Sciatic nerve (tissue), 2 donors: Measurements from ENCODE around the gene CEP57L1. TPM values are rescaled to one million over a fixed set of nuclear protein-coding genes. Genes with fewer than 3 reads are reported as not detected.
A peak's percentile ranks its signal among the peaks of the same experiment; 100 is the strongest.
"Not testable (repeated sequence)": the region's sequence is repeated elsewhere in the genome, so short reads cannot be mapped to it uniquely, and the experiment has no call there.

Experiments
- ATAC-seq: fragments of 200-7000 bp; cut with Tn5 transposase; one replicate; pipeline ENCODE4 v1.9.1; 2020; ENCODE audit warnings: mild to moderate bottlenecking, moderate library complexity
- DNase-seq: peaks from one replicate; pipeline ENCODE4 v3.0.0-alpha.2; 2020; ENCODE audit warnings: low spot score
- intact Hi-C: fragments of 100-400 bp; cut with DNase I; formaldehyde crosslinking; loops from one replicate; pipeline ENCODE4 v1.14.2; 2022
- total RNA-seq: library from RNA; stranded (reverse); fragmentation: NEBNext Ultra II Directional; extraction: Animal tissue kit (Norgen Biotek cat#: 25700); gene quantifications from one replicate; pipeline ENCODE4 v1.2.1, GENCODE V29; 2021
- donor health status: DM: no; HTN: no; CAD: no.
- donor health status: DM: no; HTN: no; CAD: no.

Gene CEP57L1
- total RNA-seq, 1 donor from 2014 or later: 20.8 TPM

DNA sequence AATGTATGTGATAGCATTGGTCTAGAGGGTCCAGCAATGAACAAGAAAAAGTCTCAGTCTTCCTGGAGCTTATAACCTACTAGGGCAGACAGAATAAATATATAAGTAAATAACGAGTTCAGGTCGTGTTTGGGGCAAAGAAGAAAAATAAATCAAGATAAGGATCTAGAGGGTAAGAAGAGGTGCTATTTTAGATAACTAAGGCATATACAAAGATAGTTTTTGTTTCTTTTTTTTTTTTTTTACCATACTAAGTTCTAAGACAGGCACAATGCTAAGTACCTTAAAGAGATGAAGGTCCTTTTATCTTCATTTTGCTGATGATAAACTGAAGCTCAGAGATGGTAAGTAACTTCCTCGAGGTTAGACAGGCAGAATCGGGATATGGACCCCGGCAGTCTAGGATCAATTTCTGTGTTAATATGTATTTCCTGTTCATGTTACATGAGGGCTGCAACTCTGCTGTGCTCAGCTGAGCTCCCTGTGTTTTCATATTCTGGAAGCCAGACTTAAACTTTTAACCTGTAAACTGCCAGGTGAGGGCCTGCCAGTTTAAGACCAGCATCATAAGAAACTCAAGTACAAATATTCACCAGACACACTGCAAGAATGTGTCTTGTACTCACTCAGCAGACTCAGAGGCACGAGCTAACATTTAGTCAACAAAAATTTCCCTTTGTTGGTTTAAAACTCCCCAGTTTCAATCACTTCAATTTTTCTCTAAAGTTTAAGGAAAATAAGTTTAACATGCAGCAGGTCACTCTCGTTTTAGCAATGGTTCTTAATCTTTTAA, 24.0 kb upstream of the CEP57L1 start:
- intact Hi-C loops: loop anchor here (10.0 kb wide), 1 partner anchor 527 kb away; no protein-coding TSS in a partner anchor
- no peak for DNase-seq

DNA sequence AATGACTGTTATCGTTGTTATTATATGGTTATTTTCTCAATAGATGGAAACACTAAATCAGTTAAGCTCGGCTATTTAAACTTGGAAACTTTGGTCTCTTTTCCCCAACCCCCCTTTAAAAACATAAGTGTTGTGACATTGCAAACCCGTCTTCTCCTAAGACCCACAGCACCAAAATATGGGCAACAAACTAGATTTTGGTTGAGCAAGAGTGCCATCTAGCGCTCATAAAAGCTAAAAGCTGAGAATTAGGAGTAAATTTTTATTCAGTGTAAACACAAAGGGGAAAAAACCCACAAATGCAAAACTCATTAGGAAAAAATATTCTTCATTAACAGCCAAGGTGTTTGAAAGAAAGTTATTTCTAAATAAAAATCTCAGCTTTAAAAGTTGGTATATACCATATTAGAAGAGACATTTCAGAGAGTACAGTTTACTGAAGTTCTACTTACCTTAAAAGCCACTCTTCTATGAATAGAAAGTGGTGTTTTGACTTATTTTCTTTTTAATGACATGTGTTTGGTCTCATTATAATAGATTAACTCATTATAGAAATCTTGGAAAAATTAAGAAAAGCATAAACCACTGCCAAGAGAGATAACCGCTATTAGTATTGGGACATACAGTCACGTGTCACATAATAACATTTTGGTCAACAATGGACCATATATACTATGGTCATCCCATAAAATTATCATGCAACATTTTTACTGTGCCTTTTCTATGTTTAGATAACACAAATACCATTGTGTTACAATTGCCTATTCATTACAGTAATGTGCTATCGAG, 21.8 kb upstream of the CEP57L1 start:
- ATAC-seq (peak; percentile 74), DNase-seq (no peak)
- intact Hi-C loops: loop anchor here (10.0 kb wide), 1 partner anchor 529 kb away; no protein-coding TSS in a partner anchor

More for the DNA sequence above, 24.0 kb upstream of the CEP57L1 start:
- no peak for ATAC-seq

DNA sequence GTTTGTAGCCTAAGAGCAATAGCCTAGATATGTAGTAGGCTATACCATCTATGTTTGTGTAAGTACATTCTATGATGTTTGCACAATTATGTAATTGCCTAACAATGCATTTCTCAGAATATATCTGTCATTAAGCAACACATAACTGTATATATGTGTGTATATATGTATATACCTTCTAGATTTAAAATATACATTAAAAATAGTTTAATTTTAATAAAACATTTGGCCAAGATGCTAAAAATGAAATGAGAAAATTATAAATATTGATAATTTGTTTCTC, 21.2 kb upstream of the CEP57L1 start:
- intact Hi-C loops: loop anchor here (10.0 kb wide), 1 partner anchor 529 kb away; no protein-coding TSS in a partner anchor
- no peak for ATAC-seq
- DNase-seq: no peak

DNA sequence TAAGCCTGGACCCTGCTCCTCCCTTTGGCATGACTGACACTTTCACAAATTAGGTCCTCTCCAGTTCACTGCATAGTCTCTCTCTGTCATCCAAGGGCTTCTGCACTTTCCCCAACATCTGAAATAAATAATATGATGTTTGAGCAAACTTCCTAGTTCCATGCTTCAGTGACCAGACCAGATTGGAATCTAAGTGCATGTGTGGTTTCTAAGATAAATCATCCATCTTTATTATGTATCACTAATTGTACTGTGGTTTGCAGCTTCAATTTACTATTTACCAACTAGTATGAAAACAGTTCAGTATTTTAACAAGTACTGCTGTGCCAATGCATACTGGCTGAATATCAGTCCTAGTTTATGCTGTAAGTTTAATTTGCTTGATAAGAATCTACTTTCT, 19.4 kb upstream of the CEP57L1 start:
- ATAC-seq (no peak), DNase-seq (no peak)
- intact Hi-C loops: loop anchor here (10.0 kb wide), 1 partner anchor 531 kb away; no protein-coding TSS in a partner anchor

DNA sequence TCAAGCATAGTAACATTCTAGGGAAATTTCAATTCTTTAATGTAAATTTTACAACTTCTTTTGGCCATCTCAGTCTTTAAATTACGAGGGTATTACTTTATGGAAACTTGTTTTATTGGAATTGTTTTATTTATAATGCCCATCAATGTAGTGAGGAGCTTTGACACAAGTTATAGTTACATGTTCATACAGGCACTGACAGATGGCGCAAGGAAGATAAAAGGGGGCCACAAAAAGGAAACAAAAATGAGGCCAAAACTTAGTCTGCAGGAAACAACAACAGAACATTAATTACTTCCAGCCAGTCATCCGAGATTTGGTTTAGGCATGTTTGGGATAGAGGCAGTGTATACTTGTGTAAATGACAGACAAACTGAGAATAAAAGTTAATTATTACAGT, 18.9 kb upstream of the CEP57L1 start:
- no peak for DNase-seq
- intact Hi-C loops: loop anchor here (10.0 kb wide), 1 partner anchor 532 kb away; no protein-coding TSS in a partner anchor

DNA sequence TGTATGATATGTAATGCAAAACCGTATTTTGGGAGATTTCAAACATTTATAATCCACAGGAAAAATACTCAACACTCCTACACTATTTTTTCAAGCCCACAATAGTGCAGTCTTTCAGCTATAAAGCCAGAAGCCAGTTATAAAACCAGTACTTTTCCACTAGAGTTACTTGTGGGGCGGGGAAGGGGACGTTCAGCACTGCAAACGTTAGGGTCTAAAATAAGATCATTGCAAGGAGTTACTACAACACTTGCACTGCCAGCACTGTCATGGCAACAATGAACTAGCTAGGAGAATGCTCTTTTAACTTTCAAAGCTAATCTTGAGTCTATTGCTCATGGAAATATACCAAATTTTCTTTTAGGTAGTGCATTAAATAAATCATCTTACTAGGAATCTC, 15.3 kb upstream of the CEP57L1 start:
- ATAC-seq (peak; percentile 90), DNase-seq (no peak)
- intact Hi-C loops: loop anchor here (10.0 kb wide), 1 partner anchor 535 kb away; no protein-coding TSS in a partner anchor

More for the DNA sequence above, 18.9 kb upstream of the CEP57L1 start:
- ATAC-seq: no peak

DNA sequence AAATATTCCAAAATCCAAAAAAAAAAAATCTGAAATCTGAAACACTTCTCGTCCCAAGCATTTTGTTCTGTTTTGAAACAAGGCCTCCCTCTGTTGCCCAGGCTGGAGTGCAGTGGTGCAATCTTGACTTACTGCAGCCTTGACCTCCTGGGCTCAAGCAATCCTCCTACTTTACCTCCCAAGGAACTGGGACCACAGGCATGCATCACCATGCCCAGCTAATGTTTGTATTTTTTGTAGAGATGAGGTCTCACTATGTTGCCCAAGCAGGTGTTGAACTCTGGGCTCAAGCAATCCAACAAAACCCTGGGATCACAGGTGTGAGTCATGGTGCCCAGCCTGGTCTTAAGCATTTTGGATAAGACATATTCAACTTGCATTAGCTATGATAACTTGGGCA, 14.3 kb upstream of the CEP57L1 start:
- intact Hi-C loops: no loop called here
- ATAC-seq (peak; percentile 67), DNase-seq (no peak)

DNA sequence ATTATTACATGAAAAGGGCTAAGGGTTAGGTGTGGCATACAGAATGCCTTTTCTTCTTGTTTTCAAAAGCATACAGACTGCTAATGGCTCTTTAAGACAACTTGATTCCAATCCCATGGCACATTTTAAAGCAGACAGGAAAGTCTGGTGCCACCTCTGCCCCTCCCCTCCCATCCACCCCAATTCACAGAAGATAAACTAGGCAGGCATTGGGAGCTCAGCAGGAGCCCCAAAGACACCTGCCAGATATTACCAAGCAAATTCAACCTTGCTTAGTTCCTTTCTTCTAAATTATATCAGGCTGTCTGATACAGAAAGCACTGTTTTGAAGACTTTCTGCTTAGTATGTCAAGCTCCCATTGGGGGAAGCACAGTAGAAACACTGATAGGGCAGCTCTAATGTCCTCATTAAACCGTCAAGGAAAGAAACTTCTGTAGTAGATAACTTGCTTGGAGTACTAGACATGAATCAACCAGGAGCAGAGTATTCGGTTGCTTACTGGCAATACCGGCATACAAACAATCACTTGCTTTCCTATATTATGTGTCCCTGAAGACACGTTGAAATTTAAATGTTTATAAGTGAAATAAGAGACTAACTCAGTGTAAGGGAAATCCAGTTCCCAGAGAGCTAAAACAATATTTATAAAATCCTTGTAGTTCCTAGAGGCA, 13.7 kb upstream of the CEP57L1 start:
- DNase-seq (no peak), ATAC-seq (no peak)
- intact Hi-C loops: no loop called here

DNA sequence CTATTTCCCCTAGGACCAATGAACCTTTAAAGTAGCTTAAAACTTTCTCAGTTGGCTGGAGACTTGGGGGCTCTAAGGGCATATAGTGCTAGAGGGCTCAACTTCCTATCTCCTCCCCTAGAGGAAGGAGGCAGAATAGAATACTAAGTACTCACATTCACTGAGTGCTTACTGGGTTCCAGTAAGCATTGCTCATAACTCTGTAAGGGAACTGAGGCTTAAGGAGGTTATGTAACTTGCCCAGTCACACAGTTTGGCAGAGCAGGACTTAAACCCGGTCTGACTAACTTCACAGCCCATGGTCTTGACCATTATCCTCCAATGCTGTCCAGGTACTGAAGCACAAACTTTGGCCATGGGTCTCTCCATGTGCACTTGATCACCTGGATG, 13.1 kb upstream of the CEP57L1 start:
- no peak for ATAC-seq
- no peak for DNase-seq
- intact Hi-C loops: no loop called here

DNA sequence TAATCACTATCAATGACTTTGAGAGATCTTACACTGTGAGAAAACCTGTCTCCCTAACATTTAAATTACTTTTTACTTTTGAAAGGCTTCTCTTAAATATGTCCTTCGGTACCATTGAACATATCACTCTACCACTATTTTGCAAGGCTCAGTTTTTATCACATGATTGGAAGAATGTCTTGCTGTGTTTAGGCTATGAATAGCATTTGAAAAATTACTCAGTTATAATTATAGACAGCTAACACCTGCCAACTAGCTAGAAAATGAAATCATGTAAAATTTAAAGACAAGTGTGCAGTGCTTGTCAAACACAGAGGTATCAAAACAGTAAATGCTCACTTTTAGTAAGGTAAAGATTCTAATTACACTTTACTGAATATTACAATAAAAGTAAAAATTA, 11.7 kb upstream of the CEP57L1 start:
- no peak for ATAC-seq
- no peak for DNase-seq
- intact Hi-C loops: no loop called here

DNA sequence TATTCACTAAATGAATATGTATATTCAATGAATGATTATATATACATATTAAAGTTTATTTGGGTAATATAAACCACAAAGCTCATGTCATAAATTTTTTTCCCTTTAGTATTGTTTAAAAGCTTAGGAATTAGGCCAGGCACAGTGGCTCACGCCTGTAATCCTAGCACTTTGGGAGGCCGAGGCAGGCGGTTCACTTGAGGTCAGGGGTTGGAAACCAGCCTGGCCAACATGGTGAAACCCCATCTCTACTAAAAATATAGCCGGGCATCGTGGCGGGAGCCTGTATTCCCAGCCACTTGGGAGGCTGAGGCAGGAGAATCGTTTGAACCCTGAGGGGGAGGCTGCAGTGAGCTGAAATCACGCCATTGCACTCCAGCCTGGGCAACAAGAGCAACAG, 11.2 kb upstream of the CEP57L1 start:
- DNase-seq, ATAC-seq, intact Hi-C loops: not testable (repeated sequence)

DNA sequence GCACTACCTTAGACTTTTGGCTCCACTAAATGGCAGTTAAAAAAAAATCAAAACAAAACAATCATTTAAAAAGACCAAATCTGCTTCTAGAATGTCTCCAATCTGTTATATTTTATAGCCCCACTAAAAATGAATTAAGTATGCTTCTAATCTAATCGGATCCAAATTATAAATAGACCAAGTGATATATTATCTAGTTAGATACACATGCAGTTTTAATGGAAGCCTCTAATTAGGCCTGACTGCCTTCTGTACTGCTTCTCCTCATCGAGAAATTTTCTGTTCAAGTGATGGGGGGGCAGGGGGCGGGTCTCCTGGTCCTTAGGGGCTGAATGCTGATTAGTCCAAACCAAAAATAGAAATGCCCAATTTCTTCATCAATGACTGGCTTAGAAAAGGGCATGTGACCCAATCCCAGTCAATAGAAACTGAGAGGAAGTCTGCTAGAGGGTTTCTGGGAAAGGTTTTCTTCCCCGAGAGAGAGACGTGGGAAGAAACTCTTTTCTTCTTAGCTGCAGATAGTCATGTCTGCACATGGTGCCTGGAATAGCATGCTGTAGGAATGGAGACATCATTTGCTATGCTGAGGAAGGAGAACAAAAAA, 7.5 kb upstream of the CEP57L1 start:
- intact Hi-C loops: no loop called here
- no peak for DNase-seq
- ATAC-seq: no peak

DNA sequence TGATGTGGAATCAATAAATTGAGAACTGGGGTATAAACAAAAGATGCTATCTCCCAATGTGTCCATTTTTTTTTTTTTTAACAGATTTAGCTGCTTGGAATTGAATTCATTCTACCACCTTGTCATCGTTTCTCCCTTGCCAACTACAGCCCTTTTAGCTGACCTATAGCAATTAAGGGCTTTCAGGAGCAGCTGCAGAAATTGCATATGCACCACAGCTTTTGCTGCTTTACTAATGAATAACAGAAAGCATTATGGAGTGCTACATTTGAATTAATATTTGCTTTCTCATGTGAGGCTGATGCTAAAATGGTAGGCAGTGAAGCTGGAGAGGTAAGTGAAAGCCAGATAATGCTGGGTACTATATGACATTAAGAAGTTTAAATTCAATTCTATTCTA, 6.3 kb upstream of the CEP57L1 start:
- intact Hi-C loops: no loop called here
- DNase-seq: no peak
- ATAC-seq: no peak

DNA sequence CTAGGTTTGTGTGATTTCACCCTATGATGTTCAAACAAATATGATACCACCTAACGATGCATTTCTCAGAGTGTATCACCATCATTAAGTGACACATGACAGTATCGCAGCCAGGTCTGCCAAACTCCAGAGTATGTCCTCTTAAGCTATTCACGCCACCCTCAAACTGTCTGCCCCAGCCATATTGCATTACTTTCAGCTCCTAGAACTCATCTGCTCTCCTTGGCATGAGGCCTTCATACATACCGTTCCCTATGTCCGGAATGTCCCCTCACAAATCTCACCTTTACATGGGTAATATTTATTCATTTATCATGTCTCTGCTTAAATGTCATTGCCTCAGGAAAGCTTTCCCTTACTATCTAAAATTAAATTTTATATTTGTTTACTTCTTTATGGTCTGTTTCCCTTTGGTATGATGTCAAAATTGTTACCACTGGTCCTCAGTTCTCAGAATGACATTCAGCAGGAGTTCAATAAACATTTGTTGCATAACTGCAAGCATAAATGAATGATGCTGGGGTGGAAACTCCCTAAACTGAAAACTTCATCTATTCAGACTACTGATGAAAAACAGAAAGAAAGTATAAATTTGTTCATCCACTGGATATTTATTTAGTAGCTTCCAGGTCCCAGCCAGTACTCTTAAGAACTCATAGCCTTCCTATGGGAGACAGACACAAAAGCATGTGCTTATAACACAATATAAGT, 3.8 kb upstream of the CEP57L1 start:
- DNase-seq (no peak), ATAC-seq (no peak)
- intact Hi-C loops: no loop called here

DNA sequence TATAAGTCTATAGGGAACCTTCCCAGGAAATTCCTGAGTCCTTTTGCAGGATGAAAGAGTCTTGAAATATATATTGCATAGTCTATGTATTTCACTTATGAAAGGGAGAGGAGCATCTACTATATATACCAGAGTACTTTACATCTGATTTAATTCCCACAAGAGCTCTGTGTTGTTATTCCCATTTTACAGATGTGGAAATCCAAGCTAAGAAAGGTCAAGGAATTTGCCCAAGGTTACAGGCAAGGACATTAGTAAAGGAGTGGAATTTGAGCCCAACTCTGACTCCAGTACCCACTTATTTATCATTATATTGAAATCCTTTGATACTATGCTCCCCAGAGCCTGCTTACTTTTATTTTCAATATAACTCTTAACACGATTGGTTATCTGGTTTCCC, 3.2 kb upstream of the CEP57L1 start:
- no peak for ATAC-seq
- intact Hi-C loops: no loop called here
- DNase-seq: no peak

DNA sequence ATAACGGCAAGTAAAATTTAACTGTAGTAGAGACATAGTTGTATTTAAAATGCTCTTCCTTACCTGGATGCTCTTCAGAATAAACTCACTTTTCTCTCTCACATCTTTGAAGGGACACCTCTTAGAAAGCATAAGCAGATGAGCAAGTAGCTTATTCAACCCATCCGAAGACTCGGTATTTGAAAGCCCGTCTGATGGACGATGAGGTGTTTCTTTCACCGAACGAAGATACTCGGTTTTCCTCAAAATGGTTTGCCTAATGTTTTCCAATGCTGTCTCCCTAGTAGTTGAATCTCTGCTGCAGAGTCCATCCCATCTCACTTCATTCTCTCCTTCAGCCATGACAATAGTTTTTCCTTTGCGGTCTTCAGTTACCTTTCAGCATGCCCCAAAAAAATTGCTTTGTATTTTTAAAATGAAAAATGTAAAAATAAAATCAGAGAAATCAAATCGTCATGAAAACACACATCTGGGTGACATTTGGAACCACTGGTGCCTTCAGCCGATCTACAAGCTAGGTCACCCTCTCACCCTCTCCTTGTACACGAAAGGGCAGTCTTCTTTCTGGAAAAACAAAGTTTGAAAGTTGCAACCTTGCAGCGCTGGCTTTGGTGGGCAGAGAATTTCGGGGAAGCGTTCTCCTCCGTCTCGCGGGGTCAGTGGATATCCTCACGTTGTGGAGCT, 1.4 kb upstream of the CEP57L1 start:
- ATAC-seq (no peak), DNase-seq (no peak)
- intact Hi-C loops: no loop called here

DNA sequence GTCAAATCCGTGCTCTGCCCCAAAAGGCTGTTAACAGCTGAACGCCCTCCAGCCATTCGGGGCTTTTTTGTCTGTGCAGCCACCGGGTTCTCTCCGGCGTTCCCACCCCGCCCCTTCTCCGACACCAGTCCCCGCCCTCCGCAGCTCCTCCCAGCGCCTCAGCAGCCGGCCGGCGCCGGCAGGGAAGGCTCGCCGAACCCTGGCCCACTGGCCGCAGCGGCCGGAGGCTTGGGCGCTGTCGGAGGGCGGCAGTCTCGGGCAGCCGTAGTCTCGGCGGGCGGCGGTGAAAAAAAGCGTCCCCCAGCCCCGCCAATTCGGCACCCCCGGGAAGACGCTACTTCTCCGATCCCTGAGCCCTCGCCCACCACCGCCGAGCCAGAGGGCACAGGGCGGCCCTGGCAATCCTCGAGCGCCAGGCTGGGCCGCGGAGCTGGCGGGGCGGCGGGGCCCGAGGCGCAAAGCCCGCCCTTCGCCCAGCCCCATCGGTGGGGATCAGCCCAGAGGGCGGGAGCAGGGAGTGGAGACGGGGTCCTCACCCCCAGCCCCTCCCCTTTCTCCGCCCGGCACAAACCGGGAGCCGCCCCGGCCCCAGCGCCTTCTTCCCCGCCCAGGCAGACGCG, 781 bp upstream of the CEP57L1 start, which contains the start of gene SESN1:
Gene SESN1, minus strand, starts transcription at position 431 of the 620 bp plus-strand sequence. CDS start 773 bp downstream, outside the sequence.
- DNase-seq (peak; percentile 96), ATAC-seq (peak; percentile 85)
- intact Hi-C loops: no loop called here

DNA sequence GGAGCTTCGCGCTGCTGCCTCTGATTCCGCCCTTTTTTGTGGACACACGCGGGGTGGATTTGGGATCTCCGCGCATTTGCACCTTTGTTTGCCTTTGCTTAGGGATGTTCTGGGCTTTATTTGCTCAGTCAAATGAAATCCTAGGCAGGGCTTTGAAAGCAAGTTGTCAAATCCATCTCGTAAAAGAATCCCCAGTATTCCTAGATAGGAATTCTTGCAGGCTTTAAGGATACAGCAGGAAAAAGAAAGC, 453 bp downstream of the CEP57L1 start:
- intact Hi-C loops: no loop called here
- no peak for ATAC-seq
- no peak for DNase-seq
